Cardiac fibroblast (primary cell): ENCODE measurements around the gene MAX.

Experiments used
- DNase-seq, 2 donors: peaks; one replicate each; pipeline versions ENCODE4 v3.0.0 to v3.0.0-alpha.2; 2010; ENCODE audit warnings: low read depth in 2 of 2
- H3K4me3 ChIP-seq, 2 donors: replicated peaks in 1 of 2; 1 replicate in 1 of 2; 2 replicates in 1 of 2; pipeline ENCODE4 v1.5.1; 2011; ENCODE audit warnings: low read depth in 2 of 2, low read length in 2 of 2, mild to moderate bottlenecking in 2 of 2, moderate library complexity in 1 of 2
- CTCF ChIP-seq: IDR thresholded peaks from one replicate; pipeline ENCODE4 v1.5.1; 2011; ENCODE audit warnings: low read depth, mild to moderate bottlenecking, low read length, inconsistent platforms

The MAX gene, protein sequence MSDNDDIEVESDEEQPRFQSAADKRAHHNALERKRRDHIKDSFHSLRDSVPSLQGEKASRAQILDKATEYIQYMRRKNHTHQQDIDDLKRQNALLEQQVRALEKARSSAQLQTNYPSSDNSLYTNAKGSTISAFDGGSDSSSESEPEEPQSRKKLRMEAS

GRCh38 chr14:65102441-65103149 lies at the start of gene MAX:
Gene MAX (minus strand): TSS chr14:65102517. CDS start chr14:65102339, 178 bp downstream.
- TF ChIP-seq CTCF = no peak
- peak; percentile 99 for DNase-seq
- H3K4me3 ChIP-seq = peak within 1 kb of the TSS; percentile 84 to 93

GRCh38 chr14:65151609-65151956 lies 49.3 kb upstream of the MAX start:
- DNase-seq = no peak
- no peak overlapping the region for H3K4me3 ChIP-seq
- no peak for TF ChIP-seq CTCF

DNA sequence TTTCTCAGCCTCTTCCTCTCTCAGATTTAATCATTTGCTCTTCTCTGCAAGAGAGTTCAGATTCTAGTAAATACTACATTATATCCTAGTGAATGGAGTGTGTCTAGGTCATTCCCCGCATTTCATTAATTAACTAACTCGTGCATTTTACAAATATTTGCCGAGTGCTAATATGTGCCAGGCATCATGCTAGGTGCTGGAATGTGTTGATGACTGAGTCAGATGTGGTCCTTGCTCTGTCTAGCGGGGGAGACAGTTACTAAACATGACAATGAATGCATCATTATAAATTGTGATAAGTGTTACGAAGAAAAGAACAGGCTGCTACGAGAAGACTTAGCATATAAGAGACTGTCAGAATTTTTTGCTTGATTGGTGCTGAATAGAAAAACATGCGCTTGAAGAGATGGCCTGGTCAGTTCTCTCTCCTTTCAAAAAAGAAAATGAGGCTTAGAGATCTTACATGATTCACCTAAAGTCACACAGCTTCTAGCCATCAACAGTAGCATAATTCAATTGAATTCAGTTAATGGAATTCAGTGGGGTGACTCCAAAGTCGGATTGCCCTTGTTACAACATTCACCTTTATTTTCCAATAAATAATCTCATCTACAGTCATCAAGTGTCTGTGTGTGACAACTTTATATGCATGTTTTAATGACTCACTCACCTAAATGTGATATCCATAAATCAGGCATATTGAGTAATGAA lies 48.7 kb upstream of the MAX start:
- TF ChIP-seq CTCF = no peak
- H3K4me3 ChIP-seq = no peak overlapping the region
- no peak for DNase-seq

DNA sequence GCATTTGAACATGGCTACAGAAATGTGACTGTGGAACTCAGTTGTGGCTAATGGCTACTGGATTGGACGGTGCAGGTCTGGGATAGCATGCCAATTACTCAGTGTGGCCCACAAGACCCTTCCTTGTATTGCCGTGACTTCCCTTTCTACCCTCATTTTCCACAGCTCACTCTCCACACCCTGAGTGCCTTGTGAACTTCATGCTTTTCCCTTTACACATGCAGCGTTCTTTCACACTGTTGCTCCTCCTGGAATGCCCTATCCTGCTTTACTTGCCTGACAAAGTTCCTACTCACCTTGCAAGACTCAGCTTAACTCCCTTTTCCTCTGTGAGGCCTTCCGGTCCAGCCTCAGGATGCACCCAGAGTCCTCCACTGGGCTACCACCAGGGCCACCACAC lies 46.8 kb upstream of the MAX start:
- no peak for DNase-seq

GRCh38 chr14:65144170-65144569 lies 41.9 kb upstream of the MAX start:
- DNase-seq = no peak
- TF ChIP-seq CTCF = no peak
- no peak overlapping the region for H3K4me3 ChIP-seq

More for the DNA sequence above, 46.8 kb upstream of the MAX start:
- no peak overlapping the region for H3K4me3 ChIP-seq
- no peak for TF ChIP-seq CTCF

DNA sequence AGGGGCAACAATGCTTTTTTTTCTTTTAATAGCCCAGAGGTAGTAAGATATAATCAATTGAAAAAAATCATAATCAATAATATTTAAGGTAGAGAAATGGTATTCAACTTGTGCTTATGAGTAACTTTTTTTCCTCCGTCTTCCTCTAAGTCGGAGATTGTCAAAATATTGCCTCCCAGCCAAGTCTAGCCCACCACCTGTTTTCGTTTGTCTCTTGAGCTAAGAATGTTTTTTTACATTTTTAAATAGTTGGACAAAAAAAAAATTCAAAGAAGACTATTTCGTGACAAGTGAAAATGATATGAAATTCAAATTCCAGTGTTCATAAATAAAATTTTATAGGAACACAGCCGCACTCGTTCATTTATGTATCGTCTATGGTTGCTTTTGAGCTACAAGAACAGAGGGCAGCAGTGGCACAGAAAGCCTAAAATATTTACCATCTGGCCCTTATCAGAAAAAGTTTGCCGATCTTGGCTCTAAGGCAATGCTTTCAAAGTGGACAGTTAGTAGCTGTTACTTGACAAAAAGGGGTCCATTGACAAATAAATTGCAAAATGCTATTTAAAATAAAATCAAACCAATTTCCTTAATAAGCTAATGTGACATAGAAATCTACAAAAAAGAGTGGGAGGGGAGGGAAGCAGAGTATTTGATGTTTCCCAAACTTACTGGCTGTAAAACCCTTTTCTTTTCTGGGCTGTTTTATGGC lies 40.8 kb upstream of the MAX start:
- DNase-seq = no peak
- TF ChIP-seq CTCF = no peak
- no peak overlapping the region for H3K4me3 ChIP-seq
